Stimulated activated CD8-positive, alpha-beta memory T cell treated with anti-CD3 and anti-CD28 coated beads, Interleukin-7, amount 100 ng/mL, for 1 hour (primary cell): ENCODE data around the gene EPN3.

Experiments used
- DNase-seq, 2 donors: peaks; one replicate each; pipeline ENCODE4 v3.0.0-alpha.2; 2020; ENCODE audit warnings: low read depth in 2 of 2

EPN3 gene

DNA sequence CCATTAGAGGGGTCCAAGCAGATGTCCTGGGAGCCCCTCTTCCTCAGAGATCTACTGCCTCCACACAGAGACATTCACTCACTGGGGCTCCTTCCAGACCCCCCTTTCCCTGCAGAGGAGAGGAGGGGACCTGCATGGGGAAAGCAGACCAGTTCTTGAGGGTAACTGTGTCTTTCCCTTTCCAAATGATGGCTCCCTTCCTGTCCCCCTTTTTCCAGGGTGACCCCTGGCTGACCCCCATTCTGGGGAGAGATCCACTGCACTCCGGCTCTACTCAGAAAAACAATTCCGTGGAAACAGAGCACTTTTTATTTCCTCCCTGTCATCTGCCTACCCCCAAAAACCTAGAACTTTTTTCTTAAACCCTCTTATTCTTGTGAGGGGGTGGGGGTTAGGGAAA is 34.4 kb downstream of the EPN3 start:
- no peak for DNase-seq

DNA sequence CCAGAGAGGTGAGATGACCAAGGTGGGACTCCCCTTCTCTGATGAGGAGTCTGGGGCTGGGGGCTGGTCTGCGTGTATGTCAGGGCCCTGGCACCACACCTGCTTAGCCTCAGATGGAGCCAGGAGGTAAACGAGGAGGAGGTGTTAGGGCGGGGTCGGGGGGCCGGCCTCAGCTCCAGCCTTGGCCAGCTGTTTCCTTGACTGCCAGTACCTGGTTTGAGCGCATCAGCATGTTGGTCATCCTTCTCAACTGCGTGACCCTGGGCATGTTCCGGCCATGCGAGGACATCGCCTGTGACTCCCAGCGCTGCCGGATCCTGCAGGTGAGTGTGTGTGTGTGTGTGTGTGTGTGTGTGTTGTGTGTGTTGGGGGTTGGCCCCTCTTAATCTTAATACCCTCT is 36.1 kb downstream of the EPN3 start:
- DNase-seq = no peak

GRCh38 chr17:50569592-50569991 is 37.1 kb downstream of the EPN3 start:
- DNase-seq = no peak

- DNase-seq = no peak
These were observed 37.5 kb downstream of the EPN3 start for GRCh38 chr17:50570032-50570431.

DNA sequence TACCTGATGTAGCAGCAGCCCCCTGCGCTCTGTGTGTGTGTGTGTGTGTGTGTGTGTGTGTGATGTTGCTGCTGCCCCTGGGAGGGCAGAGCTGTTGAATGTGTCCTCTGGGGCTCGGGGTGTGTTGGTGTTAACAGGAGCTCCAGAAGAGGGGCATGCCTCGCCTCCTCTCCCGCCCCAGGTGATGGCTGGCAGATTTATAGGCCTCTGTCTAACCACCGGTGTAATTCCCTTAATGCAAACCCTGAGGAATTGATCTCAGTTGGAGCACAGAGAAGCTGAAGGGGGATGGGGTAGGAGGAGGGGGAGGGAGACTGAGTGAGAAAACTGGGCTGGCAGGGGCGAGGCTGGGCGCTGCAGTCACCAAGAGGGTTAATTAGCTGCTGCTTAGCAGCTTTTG is 38.0 kb downstream of the EPN3 start:
- DNase-seq = no peak

- DNase-seq = no peak
These were observed 39.1 kb downstream of the EPN3 start for GRCh38 chr17:50571681-50572080.

DNA sequence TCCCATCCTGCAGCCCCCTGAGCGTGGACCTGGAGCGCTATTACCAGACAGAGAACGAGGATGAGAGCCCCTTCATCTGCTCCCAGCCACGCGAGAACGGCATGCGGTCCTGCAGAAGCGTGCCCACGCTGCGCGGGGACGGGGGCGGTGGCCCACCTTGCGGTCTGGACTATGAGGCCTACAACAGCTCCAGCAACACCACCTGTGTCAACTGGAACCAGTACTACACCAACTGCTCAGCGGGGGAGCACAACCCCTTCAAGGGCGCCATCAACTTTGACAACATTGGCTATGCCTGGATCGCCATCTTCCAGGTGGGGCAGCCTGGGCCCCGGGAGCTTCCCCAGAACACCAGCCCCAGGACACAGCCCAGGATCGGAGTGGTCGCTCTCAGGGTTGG is 40.0 kb downstream of the EPN3 start:
- no peak for DNase-seq

- no peak for DNase-seq
These were observed 41.5 kb downstream of the EPN3 start for GRCh38 chr17:50573866-50574611.

DNA sequence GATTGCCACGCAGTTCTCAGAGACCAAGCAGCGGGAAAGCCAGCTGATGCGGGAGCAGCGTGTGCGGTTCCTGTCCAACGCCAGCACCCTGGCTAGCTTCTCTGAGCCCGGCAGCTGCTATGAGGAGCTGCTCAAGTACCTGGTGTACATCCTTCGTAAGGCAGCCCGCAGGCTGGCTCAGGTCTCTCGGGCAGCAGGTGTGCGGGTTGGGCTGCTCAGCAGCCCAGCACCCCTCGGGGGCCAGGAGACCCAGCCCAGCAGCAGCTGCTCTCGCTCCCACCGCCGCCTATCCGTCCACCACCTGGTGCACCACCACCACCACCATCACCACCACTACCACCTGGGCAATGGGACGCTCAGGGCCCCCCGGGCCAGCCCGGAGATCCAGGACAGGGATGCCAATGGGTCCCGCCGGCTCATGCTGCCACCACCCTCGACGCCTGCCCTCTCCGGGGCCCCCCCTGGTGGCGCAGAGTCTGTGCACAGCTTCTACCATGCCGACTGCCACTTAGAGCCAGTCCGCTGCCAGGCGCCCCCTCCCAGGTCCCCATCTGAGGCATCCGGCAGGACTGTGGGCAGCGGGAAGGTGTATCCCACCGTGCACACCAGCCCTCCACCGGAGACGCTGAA is 43.2 kb downstream of the EPN3 start:
- no peak for DNase-seq

DNA sequence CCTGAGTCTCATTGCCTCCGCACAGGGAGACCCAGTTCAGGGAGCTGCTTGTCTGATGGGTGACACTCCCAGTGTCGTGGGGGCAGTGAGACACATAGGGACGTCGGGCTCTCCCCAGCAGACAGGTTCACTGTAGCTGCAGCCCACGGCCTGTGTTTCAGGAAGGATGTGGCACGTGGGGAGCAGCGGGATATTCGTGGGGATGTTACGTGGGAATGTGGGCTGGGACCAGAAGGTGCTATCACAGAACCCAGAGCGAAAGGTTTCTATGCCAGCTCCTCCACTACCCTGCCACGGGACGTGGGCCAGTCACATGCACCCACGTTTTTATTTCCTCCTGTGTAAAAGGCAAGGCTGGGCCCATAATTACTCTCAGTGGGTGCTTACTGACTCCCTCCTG is 44.3 kb downstream of the EPN3 start:
- no peak for DNase-seq

DNA sequence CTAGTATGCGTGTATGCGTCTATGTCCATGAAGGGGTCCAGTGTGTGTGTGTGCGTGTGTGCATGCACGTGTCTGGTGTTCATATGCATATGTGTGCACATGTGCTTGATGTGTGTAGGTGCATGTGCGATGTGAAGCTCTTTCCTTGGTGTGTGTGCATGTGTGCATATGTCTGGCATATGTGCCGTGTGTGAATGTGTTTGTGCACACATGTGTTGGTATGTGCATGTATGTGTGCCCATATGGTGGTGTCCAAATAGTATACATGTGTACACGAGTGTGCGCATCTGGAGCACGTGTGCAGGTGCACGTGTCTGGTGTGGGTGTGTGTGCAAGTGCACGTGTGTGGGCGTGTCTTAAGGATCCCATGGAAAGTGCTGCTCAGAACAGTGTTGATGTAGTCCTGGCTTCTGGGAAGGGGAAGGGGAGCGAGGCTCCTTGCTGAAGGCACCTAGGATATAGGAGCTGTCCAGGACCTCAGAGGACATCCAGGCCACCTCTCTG is 45.0 kb downstream of the EPN3 start:
- no peak for DNase-seq

GRCh38 chr17:50578173-50578572 is 45.6 kb downstream of the EPN3 start:
- no peak for DNase-seq

- DNase-seq = no peak
These were observed 46.9 kb downstream of the EPN3 start for GRCh38 chr17:50579399-50579798.

DNA sequence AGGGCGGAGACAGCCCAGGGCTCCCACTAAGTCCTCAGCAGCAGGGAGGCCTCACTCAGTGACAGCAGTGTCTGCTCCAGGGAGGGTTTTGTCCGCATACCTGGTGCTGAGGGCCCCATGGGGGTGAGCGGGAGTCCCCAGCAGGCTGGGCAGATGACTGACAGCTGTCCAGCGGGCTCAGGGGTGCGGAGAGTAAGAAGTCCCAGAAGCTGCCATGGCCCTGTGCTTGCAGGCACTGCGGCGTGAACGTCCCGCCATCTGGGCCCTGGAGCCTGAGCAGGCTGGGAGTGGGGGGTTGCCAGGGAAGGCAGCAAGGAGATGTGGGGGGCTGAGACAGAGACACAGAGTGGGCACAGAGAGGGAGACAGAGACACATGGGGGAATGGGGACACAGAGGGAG is 48.1 kb downstream of the EPN3 start:
- no peak for DNase-seq

- DNase-seq = no peak
These were observed 48.8 kb downstream of the EPN3 start for GRCh38 chr17:50581316-50581715.

DNA sequence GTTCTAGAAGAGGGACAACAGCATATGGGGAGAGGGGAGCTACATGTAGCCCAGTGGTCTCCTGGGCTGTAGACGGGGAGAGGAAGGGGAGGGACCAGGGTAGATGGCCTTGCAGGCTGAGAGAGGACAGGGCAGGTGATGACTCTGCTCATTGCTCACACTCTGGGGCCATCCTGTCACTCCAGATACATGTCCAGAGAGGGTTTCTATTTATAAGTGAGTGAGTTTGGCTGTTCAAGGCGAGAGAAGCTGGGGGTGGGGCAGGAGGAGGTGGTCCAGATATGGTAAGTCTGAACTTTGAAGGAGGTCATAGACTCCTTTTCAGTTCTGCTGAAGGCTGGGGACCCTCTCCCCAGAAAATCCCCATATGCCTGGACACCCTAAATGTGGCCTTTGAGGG is 50.2 kb downstream of the EPN3 start:
- no peak for DNase-seq

DNA sequence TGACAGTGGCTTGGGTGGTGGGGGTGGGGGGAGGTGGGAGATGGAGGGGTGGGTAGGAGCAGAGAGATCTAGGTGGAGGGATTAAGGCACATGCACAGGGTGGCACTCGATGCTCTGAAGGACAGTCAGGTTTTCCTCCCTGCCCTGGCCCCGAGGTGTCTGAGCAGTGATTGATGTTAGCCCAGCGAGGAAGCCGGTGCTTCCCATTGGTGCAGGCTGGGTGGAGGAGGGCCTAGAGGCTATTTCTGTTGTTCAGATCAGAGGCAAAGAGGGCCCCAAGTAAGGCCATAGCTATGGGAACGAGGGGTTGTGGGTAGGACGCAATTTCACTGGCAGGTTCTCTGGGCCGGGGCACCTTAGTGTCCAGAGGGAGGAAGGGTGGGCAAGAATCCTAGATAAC is 51.1 kb downstream of the EPN3 start:
- DNase-seq = no peak

DNA sequence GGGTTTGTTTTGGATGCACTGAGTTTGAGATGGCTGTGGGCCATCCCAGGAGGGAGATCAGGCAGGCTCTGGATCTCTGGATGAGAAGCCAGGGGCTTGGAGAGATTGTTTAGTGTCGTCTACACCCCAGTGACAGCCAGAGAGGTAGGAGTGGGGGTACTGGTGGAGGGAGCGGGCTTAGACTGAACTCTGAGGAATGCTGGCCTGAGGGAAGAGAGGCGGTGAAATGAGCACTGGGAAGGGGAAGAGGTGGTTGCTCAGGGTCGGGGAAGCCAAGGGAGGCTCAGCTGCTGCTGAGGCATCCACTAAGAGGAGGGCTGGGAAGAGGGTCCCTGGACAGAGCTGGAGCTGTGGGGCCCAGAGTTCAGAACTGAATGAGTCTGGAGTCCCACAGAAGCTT is 51.6 kb downstream of the EPN3 start:
- no peak for DNase-seq

GRCh38 chr17:50584749-50585148 is 52.2 kb downstream of the EPN3 start:
- no peak for DNase-seq

DNA sequence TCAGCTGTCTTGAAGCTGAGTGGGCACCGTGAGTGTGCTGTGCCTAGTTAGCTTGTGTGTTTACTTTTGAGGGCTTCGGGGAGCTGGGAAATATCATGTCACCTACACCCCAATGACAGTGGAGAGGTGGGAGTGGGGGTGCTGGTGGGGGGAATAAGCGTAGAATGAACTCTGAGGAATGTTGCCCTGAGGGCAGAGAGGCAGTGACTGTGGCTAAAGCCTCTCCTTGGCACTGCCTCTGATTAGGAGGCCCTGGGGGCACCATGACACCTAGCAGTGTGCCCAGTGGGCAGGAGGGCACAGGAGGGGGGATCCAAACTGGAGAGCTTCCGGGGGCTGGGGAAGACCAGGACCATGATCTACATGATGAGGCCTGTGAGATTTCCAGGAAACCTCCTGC is 52.8 kb downstream of the EPN3 start:
- no peak for DNase-seq

DNA sequence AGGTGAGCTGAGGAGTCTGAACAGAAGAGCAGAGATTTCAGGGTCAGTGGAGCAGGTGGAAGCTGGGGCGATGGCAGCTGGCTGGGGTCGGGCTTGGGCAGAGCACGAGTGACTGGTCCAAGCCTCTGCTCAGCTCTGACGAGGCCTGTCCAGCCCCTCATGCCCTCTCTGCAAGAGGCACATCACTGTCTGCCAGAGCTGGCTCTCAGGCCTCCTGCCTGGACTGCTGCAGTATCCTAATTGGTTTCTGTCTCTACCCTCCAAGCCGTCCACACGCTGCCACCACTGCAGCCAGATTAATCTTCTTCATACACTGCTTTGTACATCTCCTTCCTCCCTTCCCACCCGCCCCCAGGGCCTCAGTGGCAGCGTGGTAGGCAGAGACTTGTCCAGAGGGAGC is 53.4 kb downstream of the EPN3 start:
- DNase-seq = no peak

- DNase-seq = no peak
These were observed 54.1 kb downstream of the EPN3 start for GRCh38 chr17:50586421-50587247.

DNA sequence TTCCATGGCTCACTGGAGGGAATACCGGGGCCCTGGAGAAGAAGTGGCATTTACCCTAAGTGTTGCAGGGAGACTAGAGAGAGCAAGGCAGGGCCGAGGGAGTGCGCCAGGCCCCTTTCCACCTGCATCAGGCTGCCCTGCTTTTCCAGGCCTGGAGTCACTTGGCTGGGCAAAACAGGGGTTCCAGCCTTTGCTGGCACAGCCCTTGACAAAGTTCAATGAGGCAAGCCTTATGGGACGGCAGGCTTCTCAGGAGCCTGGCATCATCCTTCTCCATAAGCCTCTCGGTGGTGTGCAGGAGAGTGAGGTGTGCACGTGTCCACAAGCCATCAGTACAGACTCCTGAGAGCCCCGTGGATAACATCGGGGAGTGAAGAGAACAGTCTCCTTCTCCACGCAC is 55.0 kb downstream of the EPN3 start:
- DNase-seq = no peak
